Measurements from ENCODE around the gene ELMOD1. TPM values are rescaled to one million over a fixed set of nuclear protein-coding genes. Genes with fewer than 3 reads are reported as not detected.

The ELMOD1 gene
- total and polyA plus RNA-seq, 2 of the 4 experiments (the other 2 are of a cell fraction), result 0.18 to 0.29 TPM

DNA sequence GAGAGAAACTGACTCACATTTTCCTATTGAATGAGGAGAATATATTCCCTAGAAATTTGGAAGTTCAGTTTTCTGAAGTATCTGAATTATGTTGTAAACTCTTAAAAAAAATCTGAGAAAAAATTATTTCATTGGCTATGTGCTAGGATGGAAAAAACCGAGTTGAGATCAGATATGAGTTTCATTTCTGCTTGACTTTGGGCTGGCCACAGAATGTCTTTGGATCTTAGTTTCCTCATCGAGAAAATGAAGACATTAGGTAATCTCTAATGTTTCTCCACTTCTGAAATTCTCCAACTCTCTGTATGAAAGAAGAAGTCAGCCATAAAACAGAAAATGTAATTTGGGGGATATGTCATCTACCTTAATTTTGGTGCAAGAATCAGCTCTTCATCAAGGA, 92.1 kb downstream of the ELMOD1 start:
- no peak overlapping the region for H4K5ac ChIP-seq (ENCODE audit: low read depth, low read length)
- no peak overlapping the region for H3K18ac ChIP-seq (ENCODE audit: low read depth, low read length)
- ChIA-PET CTCF (interaction anchor here (1.0 kb wide), 1 partner anchor 21 kb away, joined by 3 read pairs; no protein-coding TSS in a partner anchor), POLR2A (ENCODE audit: unreplicated experiment) (no interaction called here)
- no peak overlapping the region for H3K4me2 ChIP-seq (ENCODE audit: low read depth, low read length)
- in situ Hi-C loops (cut with MboI; ENCODE audit: low sequenced_read_pairs) (no loop called here), dilution Hi-C loops (cut with HindIII; ENCODE audit: low sequenced_read_pairs, unreplicated experiment) (no loop called here), intact Hi-C loops (cut with micrococcal nuclease) (loop anchor here (10.0 kb wide), 1 partner anchor 212 kb away; no protein-coding TSS in a partner anchor)
- H3K79me1 ChIP-seq (ENCODE audit: low read depth in 1 of 2, low read length in 2 of 2), result no peaks in the 10 kb centered on the region
- ATAC-seq (ENCODE audit: low read depth), result no peak
- H4K91ac ChIP-seq (ENCODE audit: insufficient read depth, low read depth, low read length), result no peak overlapping the region
- no peak overlapping the region for H3K56ac ChIP-seq (ENCODE audit: extremely low read depth, insufficient read depth, low read length)
- TF ChIP-seq MAZ (IDR thresholded peaks at IDR 0.05; ENCODE audit: borderline replicate concordance, low read depth, low read length) (no peak), RCOR1 (IDR thresholded peaks at IDR 0.05; ENCODE audit: insufficient replicate concordance, low read length) (no peak), RFX5 (IDR thresholded peaks at IDR 0.05; ENCODE audit: low read depth, low read length) (no peak), CEBPB (IDR thresholded peaks at IDR 0.05; ENCODE audit: low read depth, low read length) (no peak), RAD21 (IDR thresholded peaks at IDR 0.05; ENCODE audit: low read length) (no peak)
- H3K36me3 ChIP-seq (ENCODE audit: control insufficient read depth, insufficient read depth, low read length), result no peaks in the 10 kb centered on the region
- no peaks in the 10 kb centered on the region for H3K4me1 ChIP-seq (ENCODE audit: control insufficient read depth, insufficient read depth, low read length)
- H3K14ac ChIP-seq (replicated peaks; ENCODE audit: low read depth, low read length), result no peak overlapping the region
- H3K27me3 ChIP-seq (ENCODE audit: control insufficient read depth, insufficient read depth, low read length), result peaks cover 10% of the 10 kb centered on the region
- no peak overlapping the region for H2AFZ ChIP-seq (replicated peaks; ENCODE audit: low read length, poor library complexity)
- H2AK5ac ChIP-seq (ENCODE audit: low read depth, low read length), result no peak overlapping the region
- DNase-seq, result no peak
- no peak overlapping the region for H2BK15ac ChIP-seq (ENCODE audit: low read depth, low read length)
- no TSS peak for BruUV-seq (replicated peaks)
- no peaks in the 10 kb centered on the region for H4K20me1 ChIP-seq (ENCODE audit: insufficient read depth, low read length)
- H3K9ac ChIP-seq (ENCODE audit: low read depth, low read length), result no peak overlapping the region
- H2BK5ac ChIP-seq (ENCODE audit: low read depth, low read length, poor library complexity, severe bottlenecking), result no peak overlapping the region
- H3K4ac ChIP-seq (ENCODE audit: low read depth, low read length), result no peak overlapping the region
- H3K9me1 ChIP-seq (ENCODE audit: insufficient read depth, low read length), result no peaks in the 10 kb centered on the region
- H2AK9ac ChIP-seq (replicated peaks; ENCODE audit: low read depth, low read length, poor library complexity), result no peak overlapping the region
- no peak overlapping the region for H3K23ac ChIP-seq (ENCODE audit: low read depth, low read length)
- H3K9me3 ChIP-seq (ENCODE audit: control insufficient read depth, insufficient read depth, low read length), result no peaks in the 10 kb centered on the region
- H2BK20ac ChIP-seq (ENCODE audit: low read depth, low read length), result no peak overlapping the region
- H3K4me3 ChIP-seq (ENCODE audit: insufficient read depth, low read depth, low read length), result no peak overlapping the region
- no peak overlapping the region for H3K27ac ChIP-seq (ENCODE audit: insufficient read depth, low read length)
- H4K8ac ChIP-seq (ENCODE audit: low read depth in 2 of 2, low read length in 2 of 2), result no peak overlapping the region
- no CpG with 5 or more reads among the region's 2 CpGs for WGBS, 2 experiments (ENCODE audit: extremely low coverage in 2 of 2, insufficient read length in 1 of 2)
- no peak overlapping the region for H2BK120ac ChIP-seq (ENCODE audit: low read depth, low read length)
